22Rv1 (cell line): Measurements from ENCODE around the gene MAN1A1.

ENCODE experiments used
- H3K27ac ChIP-seq: fragments of 450-650 bp; 2 replicates; pipeline ENCODE4 v1.5.1; 2017
- CTCF ChIP-seq: fragments of 450-650 bp; IDR thresholded peaks from 2 replicates; pipeline ENCODE4 v1.5.1; 2017; ENCODE audit warnings: mild to moderate bottlenecking
- ZFX ChIP-seq: fragments of 450-650 bp; IDR thresholded peaks from 2 replicates; pipeline ENCODE4 v1.6.1; 2017; ENCODE audit warnings: antibody characterized with exemption, borderline replicate concordance

MAN1A1 gene

GRCh38 chr6:119269266-119270103, 80.1 kb downstream of the MAN1A1 start:
- no peak overlapping the region for H3K27ac ChIP-seq
- TF ChIP-seq ZFX (no peak), CTCF (no peak)

DNA sequence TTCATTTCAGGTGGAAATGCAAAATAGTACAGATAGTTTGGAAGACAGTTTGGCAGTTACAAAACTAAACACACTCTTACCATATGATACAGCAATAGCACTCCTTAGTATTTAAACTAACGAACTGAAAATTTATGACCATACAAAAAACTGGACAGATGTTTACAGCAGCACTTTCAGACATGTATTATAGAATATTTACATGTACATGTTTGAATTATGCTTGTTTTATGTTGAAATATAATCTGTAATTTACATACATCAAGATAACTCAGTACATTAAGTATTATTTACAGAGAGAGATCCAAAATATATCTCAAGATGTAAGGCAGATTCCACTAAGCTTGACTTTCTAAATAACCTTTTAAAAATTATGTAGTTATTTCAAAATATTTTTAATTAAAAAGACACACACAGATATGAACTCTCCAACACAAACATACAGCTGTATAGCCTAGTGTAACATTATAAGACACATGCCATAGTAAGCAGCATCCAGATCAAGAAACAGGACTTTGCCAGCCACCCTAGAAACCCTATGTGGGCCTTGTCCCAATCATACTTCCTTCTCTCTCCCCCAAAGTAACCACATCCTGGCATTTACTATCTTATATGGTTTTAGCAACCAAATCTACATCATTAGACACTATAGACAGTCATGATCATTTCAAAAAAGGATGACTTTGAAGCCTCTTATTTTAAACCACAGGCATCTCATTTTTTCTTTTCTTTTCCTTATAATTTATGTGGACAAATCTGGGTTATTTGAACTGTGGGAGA, 82.2 kb downstream of the MAN1A1 start:
- no peak for TF ChIP-seq ZFX
- TF ChIP-seq CTCF, result no peak
- H3K27ac ChIP-seq, result no peak overlapping the region

DNA sequence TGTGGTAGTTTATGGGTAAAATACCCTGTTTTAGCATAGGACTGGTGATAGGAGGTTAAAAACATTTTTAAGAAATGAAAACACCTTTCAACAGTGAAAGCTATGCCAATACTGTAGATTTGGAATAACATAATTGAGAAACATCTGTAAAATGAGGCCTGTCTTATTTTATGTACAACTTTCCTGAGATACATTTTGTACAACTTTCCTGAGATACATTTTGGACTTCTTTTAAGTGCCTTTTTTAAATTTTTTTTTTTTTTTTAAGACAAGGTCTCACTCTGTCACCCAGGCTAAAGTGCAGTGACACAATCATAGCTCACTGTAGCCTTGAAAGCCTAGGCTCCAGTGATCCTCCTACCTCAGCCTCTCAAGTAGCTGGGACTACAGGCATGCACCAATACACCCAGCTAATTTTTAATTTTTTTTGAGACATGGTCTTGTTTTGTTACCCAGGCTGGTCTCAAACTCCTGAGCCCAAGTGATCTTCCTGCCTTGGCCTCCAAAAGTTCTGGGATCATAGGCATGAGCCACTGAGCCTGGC, 84.6 kb downstream of the MAN1A1 start:
- H3K27ac ChIP-seq, result no peak overlapping the region
- TF ChIP-seq CTCF, result no peak
- TF ChIP-seq ZFX, result no peak

DNA sequence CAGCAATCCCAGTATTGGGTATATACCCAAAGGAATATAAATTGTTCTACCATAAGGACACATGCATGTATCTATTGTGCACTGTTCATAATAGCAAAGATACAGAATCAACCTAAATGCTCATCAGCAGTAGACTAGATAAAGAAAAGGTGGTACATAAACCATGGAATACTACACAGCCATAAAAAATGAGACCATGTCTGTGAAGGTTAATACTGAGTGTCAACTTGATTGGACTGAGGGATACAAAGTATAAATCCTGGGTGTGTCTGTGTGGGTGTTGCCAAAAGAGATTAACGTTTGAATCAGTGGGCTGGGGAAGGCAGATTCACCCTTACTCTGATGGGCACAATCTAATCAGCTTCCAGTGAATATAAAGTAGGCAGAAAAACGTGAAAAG, 86.9 kb downstream of the MAN1A1 start:
- no peak overlapping the region for H3K27ac ChIP-seq
- TF ChIP-seq ZFX, result no peak
- TF ChIP-seq CTCF, result no peak

- TF ChIP-seq CTCF (peak; percentile 29; the same call in 1 of the 2 replicates), ZFX (no peak)
- H3K27ac ChIP-seq, result peak overlapping the region; percentile 65
These were observed 87.6 kb downstream of the MAN1A1 start for GRCh38 chr6:119261944-119262284.

GRCh38 chr6:119259027-119259426, 90.5 kb downstream of the MAN1A1 start:
- H3K27ac ChIP-seq, result peak overlapping the region; percentile 42
- no peak for TF ChIP-seq CTCF
- TF ChIP-seq ZFX, result no peak

DNA sequence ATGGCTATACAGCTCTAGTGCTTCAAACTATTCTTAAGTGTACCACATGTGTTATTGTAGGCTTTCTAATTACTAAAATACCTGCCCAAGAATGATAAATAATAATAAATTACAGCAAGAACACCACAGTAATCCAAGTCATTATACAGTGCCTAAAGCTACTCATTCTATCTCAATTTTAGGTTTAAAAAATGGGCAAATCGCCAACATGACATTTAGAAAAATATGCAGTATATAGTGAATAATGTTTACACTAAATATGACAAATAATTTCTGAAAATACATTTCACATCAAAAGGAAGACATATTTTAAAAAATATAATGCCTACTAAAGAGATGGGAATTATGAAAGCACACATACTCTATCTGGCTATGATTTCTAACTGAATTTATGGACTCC, 91.8 kb downstream of the MAN1A1 start:
- TF ChIP-seq CTCF (no peak), ZFX (no peak)
- no peak overlapping the region for H3K27ac ChIP-seq
